ENCODE measurements around the gene DNMT3B.

The DNMT3B gene

GRCh38 chr20:32741151-32741550 lies 21.0 kb upstream of the DNMT3B start:
- no peak for TF ChIP-seq CTCF (IDR thresholded peaks at IDR 0.05; ENCODE audit: insufficient read depth, missing control alignments)
- FAIRE-seq, result no peak
- no peak for DNase-seq (ENCODE audit: insufficient read length, low spot score)

- DNase-seq (ENCODE audit: insufficient read length, low spot score) (no peak), FAIRE-seq (no peak)
- TF ChIP-seq CTCF (IDR thresholded peaks at IDR 0.05; ENCODE audit: insufficient read depth, missing control alignments), result no peak
Measured at GRCh38 chr20:32742322-32743236, 19.6 kb upstream of the DNMT3B start.

DNA sequence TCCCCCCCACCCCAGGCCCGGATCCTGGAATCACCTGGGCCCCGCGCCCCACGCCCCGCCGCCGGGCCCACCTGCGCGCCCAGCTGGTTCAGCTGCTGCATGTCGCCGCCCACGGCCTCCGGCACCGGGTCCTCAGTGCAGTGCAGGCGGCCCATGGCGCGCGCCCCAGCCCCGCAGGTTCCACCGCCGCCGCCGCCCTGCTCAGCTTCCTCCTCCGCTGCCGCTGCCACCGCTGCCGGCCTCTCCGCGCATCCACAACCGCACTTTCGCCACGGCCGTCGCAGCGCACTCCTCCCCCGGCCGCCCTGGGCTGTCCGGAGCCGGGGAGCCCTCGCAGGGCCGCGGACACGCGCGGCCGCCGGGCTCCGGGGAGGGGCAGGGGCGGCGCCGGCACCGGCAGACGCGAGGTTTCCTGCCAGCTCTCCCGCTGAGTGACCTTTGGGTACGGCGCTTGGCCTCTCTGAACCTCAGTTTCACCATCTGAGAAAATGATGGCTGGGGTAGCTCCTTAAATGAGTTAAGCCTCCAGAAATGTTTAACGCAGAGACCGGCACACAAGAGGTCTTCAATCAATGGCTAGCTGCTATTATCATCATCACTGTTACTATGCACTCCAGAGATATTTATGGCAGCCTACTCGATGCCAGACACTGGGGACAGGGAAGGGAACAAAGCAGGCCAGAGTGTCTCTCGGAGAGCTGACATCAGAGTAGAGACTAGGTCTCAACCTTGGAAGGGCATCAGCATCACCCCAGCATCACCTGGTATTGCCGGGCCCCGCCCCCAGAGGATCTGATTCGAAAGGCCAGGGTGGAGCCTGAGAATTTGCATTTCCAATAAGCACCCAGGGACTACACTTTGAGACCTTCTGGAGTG lies 18.7 kb upstream of the DNMT3B start, which contains the start of gene COMMD7:
Gene COMMD7 (minus strand): TSS at position 231 of the 876 bp plus-strand sequence. CDS start 76 bp downstream, at position 155.
- DNase-seq (ENCODE audit: insufficient read length, low spot score) (no peak), FAIRE-seq (no peak)
- no peak for TF ChIP-seq CTCF (IDR thresholded peaks at IDR 0.05; ENCODE audit: insufficient read depth, missing control alignments)

- FAIRE-seq, result no peak
- no peak for DNase-seq (ENCODE audit: insufficient read length, low spot score)
- TF ChIP-seq CTCF (IDR thresholded peaks at IDR 0.05; ENCODE audit: insufficient read depth, missing control alignments), result no peak
Measured at GRCh38 chr20:32749914-32750637, 12.1 kb upstream of the DNMT3B start.

- no peak for TF ChIP-seq CTCF (IDR thresholded peaks at IDR 0.05; ENCODE audit: insufficient read depth, missing control alignments)
- FAIRE-seq (no peak), DNase-seq (ENCODE audit: insufficient read length, low spot score) (no peak)
Measured at GRCh38 chr20:32751293-32751692, 10.9 kb upstream of the DNMT3B start.

GRCh38 chr20:32751702-32752457 lies 10.3 kb upstream of the DNMT3B start:
- TF ChIP-seq CTCF (IDR thresholded peaks at IDR 0.05; ENCODE audit: insufficient read depth, missing control alignments), result no peak
- no peak for FAIRE-seq

More at GRCh38 chr20:32751702-32752457, 10.3 kb upstream of the DNMT3B start:
- no peak for DNase-seq (ENCODE audit: insufficient read length, low spot score)

All from D721Med (cell line).